Measurements from ENCODE around the gene AOX1.
"Not testable (repeated sequence)": the region's sequence is repeated elsewhere in the genome, so short reads cannot be mapped to it uniquely, and the experiment has no call there.

The AOX1 gene

GRCh38 chr2:200585730-200586643, at the start of gene AOX1:
Gene AOX1 (plus strand): TSS chr2:200586014. CDS start chr2:200586109, 95 bp downstream.
- DNase-seq, result no peak

- DNase-seq, result no peak
These were observed 47.7 kb upstream of the AOX1 start for GRCh38 chr2:200538139-200538538.

GRCh38 chr2:200540793-200541192, 45.0 kb upstream of the AOX1 start:
- no peak for DNase-seq

- not testable (repeated sequence) for DNase-seq
These were observed 19.2 kb upstream of the AOX1 start for GRCh38 chr2:200566596-200566995.

- no peak for DNase-seq
These were observed 17.9 kb upstream of the AOX1 start for GRCh38 chr2:200567932-200568331.

GRCh38 chr2:200575957-200576356, 9.9 kb upstream of the AOX1 start:
- no peak for DNase-seq

- no peak for DNase-seq
These were observed 8.8 kb upstream of the AOX1 start for GRCh38 chr2:200577027-200577426.

- DNase-seq, result no peak
These were observed 7.0 kb upstream of the AOX1 start for GRCh38 chr2:200578778-200579177.

- no peak for DNase-seq
These were observed 1.2 kb upstream of the AOX1 start for GRCh38 chr2:200584639-200585038.

GRCh38 chr2:200585340-200585729, 479 bp upstream of the AOX1 start:
- DNase-seq, result no peak

GRCh38 chr2:200586644-200586975, 796 bp downstream of the AOX1 start:
- no peak for DNase-seq

- no peak for DNase-seq
These were observed 1.3 kb downstream of the AOX1 start for GRCh38 chr2:200587007-200587616.

GRCh38 chr2:200588076-200588678, 2.4 kb downstream of the AOX1 start:
- DNase-seq, result no peak

GRCh38 chr2:200590090-200590489, 4.3 kb downstream of the AOX1 start:
- no peak for DNase-seq

GRCh38 chr2:200591308-200591707, 5.5 kb downstream of the AOX1 start:
- DNase-seq, result no peak

- no peak for DNase-seq
These were observed 6.7 kb downstream of the AOX1 start for GRCh38 chr2:200592406-200593075.

GRCh38 chr2:200593905-200594304, 8.1 kb downstream of the AOX1 start:
- no peak for DNase-seq

- DNase-seq, result no peak
These were observed 10.1 kb downstream of the AOX1 start for GRCh38 chr2:200595913-200596312.

- DNase-seq, result no peak
These were observed 11.2 kb downstream of the AOX1 start for GRCh38 chr2:200596774-200597570.

GRCh38 chr2:200599206-200599605, 13.4 kb downstream of the AOX1 start:
- no peak for DNase-seq

- no peak for DNase-seq
These were observed 14.9 kb downstream of the AOX1 start for GRCh38 chr2:200600549-200601225.

- DNase-seq, result no peak
These were observed 16.8 kb downstream of the AOX1 start for GRCh38 chr2:200602584-200602983.
